Left ventricle myocardium inferior (tissue), 1 donor: ENCODE results near the gene PCGF5. TPM values are rescaled to one million over a fixed set of nuclear protein-coding genes. Genes with fewer than 3 reads are reported as not detected.
"Not testable (repeated sequence)": the region's sequence is repeated elsewhere in the genome, so short reads cannot be mapped to it uniquely, and the experiment has no call there.

Experiments
- DNase-seq: peaks from one replicate; pipeline ENCODE4 v3.0.0-alpha.2; 2020
- H3K27ac ChIP-seq: fragments of 200-600 bp; replicated peaks from 2 replicates; pipeline ENCODE4 v1.8.0; 2021
- H3K27me3 ChIP-seq: fragments of 200-600 bp; 2 replicates; pipeline ENCODE4 v1.8.0; 2021; ENCODE audit warnings: low read depth
- H3K36me3 ChIP-seq: fragments of 200-600 bp; 2 replicates; pipeline ENCODE4 v1.8.0; 2021
- H3K4me1 ChIP-seq: fragments of 200-600 bp; 2 replicates; pipeline ENCODE4 v1.8.0; 2021
- H3K4me3 ChIP-seq: fragments of 200-600 bp; 2 replicates; pipeline ENCODE4 v1.8.0; 2021; ENCODE audit warnings: mild to moderate bottlenecking, moderate library complexity
- H3K9me3 ChIP-seq: fragments of 200-600 bp; replicated peaks from 2 replicates; pipeline ENCODE4 v1.8.0; 2021
- intact Hi-C: fragments of 100-400 bp; cut with micrococcal nuclease; formaldehyde crosslinking; loops from one replicate; pipeline ENCODE4 v1.11.0; 2022
- total RNA-seq: library from RNA; stranded (reverse); fragmentation: NEBNext Ultra II Directional; extraction: Animal tissue kit (Norgen Biotek cat#: 25700); gene quantifications from one replicate; pipeline ENCODE4 v1.2.1, GENCODE V29; 2021
- TF ChIP-seq, protein P1 (sequence below): fragments of 200-600 bp; IDR thresholded peaks from 2 replicates; pipeline ENCODE4 v1.8.0; 2021; ENCODE audit warnings: antibody characterized with exemption, mild to moderate bottlenecking, borderline replicate concordance
- donor health status: DM: no; HTN: yes; CAD: no; lungs with severe emphysema.

Gene PCGF5
- total RNA-seq, 1 donor from 2014 or later: 61.0 TPM

DNA sequence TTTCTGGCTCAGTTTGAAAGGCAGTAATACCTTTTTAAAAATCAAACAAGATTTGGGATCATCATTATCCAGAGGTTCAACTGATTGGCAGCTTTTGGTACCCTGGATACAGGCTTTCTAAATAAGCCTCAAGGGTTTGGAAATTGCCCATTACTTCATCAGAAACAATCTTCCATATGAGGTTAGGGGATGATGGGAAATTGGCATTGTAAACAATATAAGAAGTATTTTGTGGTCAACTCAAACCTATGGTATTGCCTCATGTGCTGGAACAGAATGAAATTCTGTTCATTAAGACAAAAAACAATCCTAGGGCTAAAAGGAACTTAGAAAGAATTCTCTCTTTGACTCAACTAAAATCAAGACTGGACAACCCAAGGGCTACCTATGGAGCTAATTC is 97.1 kb downstream of the PCGF5 start:
- Histone ChIP-seq H3K9me3 (no peaks in the 10 kb centered on the region), H3K4me3 (no peak overlapping the region), H3K36me3 (no peaks in the 10 kb centered on the region), H3K4me1 (no peaks in the 10 kb centered on the region), H3K27me3 (no peaks in the 10 kb centered on the region), H3K27ac (no peak overlapping the region)
- intact Hi-C loops: no loop called here
- no peak for DNase-seq
- TF ChIP-seq, protein P1, sequence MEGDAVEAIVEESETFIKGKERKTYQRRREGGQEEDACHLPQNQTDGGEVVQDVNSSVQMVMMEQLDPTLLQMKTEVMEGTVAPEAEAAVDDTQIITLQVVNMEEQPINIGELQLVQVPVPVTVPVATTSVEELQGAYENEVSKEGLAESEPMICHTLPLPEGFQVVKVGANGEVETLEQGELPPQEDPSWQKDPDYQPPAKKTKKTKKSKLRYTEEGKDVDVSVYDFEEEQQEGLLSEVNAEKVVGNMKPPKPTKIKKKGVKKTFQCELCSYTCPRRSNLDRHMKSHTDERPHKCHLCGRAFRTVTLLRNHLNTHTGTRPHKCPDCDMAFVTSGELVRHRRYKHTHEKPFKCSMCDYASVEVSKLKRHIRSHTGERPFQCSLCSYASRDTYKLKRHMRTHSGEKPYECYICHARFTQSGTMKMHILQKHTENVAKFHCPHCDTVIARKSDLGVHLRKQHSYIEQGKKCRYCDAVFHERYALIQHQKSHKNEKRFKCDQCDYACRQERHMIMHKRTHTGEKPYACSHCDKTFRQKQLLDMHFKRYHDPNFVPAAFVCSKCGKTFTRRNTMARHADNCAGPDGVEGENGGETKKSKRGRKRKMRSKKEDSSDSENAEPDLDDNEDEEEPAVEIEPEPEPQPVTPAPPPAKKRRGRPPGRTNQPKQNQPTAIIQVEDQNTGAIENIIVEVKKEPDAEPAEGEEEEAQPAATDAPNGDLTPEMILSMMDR: no peak

DNA sequence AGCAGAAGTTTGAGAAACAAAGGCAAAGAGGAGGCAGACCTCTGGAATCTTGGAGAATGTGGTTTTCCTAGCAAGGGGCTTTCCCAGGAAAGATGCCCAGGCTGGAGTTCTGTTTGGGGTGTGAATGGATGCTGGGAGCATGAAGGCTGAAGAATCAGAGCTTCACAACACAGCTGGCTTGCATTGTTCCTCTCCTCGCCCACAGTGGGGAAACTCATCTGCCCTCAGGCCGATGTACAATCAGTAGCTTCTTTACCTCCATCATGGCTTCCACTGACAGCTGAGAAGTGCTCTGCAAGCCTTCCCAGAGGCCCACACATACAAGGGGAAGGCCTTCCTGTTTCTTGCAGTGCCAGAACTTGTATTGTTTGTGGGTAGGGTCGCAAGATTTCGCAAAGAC is 98.9 kb downstream of the PCGF5 start:
- Histone ChIP-seq H3K27me3 (no peaks in the 10 kb centered on the region), H3K9me3 (no peaks in the 10 kb centered on the region), H3K4me3 (no peak overlapping the region), H3K36me3 (no peaks in the 10 kb centered on the region), H3K27ac (no peak overlapping the region), H3K4me1 (no peaks in the 10 kb centered on the region)
- intact Hi-C loops: no loop called here
- DNase-seq: no peak
- TF ChIP-seq, protein P1: no peak

DNA sequence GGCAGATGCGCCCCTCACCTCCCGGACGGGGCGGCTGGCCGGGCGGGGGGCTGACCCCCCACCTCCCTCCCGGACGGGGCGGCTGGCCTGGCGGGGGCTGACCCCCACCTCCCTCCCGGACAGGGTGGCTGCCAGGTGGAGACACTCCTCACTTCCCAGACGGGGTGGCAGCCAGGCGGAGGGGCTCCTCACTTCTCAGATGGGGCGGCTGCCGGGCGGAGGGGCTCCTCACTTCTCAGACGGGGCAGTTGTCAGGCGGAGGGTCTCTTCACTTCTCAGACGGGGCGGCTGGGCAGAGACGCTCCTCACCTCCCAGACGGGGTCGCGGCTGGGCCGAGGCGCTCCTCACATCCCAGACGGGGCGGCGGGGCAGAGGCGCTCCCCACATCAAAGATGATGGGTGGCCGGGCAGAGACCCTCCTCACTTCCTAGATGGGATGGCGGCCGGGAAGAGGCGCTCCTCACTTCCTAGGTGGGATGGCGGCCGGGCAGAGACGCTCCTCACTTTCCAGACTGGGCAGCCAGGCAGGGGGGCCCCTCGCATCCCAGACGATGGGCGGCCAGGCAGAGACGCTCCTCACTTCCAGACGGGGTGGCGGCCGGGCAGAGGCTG is 102.9 kb downstream of the PCGF5 start:
- H3K27me3 ChIP-seq, H3K36me3 ChIP-seq, intact Hi-C loops, DNase-seq, H3K9me3 ChIP-seq, H3K4me1 ChIP-seq, H3K27ac ChIP-seq, H3K4me3 ChIP-seq: not testable (repeated sequence)

DNA sequence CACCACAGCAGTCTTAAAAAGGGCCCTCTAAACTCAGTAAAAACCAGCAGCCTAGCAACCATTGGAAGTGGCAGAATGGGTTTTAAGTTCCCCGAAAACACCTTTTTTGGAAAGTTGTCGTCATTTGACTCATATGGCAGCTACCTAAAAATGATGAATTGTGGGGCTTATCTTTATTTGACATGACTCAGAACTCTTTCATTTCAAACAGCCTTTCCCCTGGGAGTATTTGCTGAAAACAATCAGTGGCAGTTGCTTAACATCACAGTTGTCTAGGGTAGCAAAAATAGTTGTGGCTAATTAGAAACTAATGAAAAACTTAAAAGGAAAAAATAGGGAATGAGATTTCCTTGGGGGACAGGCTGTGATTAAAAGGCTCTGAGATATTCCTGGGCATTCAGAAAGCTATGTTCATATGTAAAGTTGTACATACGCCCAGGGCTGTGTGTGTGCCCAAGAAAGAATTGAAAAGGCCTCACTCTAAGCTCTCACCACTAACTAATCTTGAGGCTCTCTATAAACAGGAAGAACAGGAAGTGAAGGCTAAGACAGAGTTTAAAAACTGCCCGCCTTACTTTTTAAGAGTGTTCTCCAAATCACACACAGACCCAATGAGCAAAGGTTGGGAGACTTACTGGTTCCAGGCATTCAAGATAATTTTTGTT is 108.0 kb downstream of the PCGF5 start:
- no peak overlapping the region for H3K27ac ChIP-seq

More for the DNA sequence above, 108.0 kb downstream of the PCGF5 start:
- H3K27me3 ChIP-seq: no peaks in the 10 kb centered on the region
- no peak for DNase-seq
- intact Hi-C loops: no loop called here
- H3K4me3 ChIP-seq: no peak overlapping the region
- no peaks in the 10 kb centered on the region for H3K4me1 ChIP-seq
- TF ChIP-seq, protein P1: no peak
- H3K9me3 ChIP-seq: peaks cover 13% of the 10 kb centered on the region
- H3K36me3 ChIP-seq: no peaks in the 10 kb centered on the region

Other genes starting within 250 kb of the PCGF5 start
- gene HECTD2, start 189.7 kb downstream of the PCGF5 start, total RNA-seq: 6.0 TPM